Transverse colon (tissue), 4 donors: ENCODE results near the gene IER2. TPM values are rescaled to one million over a fixed set of nuclear protein-coding genes. Genes with fewer than 3 reads are reported as not detected.

Experiments used
- DNase-seq: peaks from one replicate; pipeline ENCODE4 v3.0.0-alpha.2; 2019
- H3K27ac ChIP-seq, 4 donors: fragments of 200-600 bp; sonication (generic); 2 replicates each; pipeline ENCODE4 v1.5.1; 2016 to 2018; ENCODE audit warnings: inconsistent platforms in 4 of 4
- H3K27me3 ChIP-seq: fragments of 200-600 bp; sonication (generic); 2 replicates; pipeline ENCODE4 v1.5.1; 2017; ENCODE audit warnings: inconsistent platforms
- H3K36me3 ChIP-seq, 4 donors: fragments of 200-600 bp; sonication (generic); 2 replicates each; pipeline ENCODE4 v1.5.1; 2017 to 2019; ENCODE audit warnings: inconsistent platforms in 4 of 4
- H3K4me1 ChIP-seq, 4 donors: fragments of 200-600 bp; sonication (generic); 2 replicates each; pipeline ENCODE4 v1.5.1; 2017 to 2020; ENCODE audit warnings: inconsistent platforms in 4 of 4
- H3K4me3 ChIP-seq, 4 donors: fragments of 200-600 bp; sonication (generic); 1 replicate in 1 of 4; 2 replicates in 3 of 4; pipeline versions ENCODE4 v1.5.1 to v1.6.1; 2017 to 2019; ENCODE audit warnings: inconsistent platforms in 4 of 4
- H3K9me3 ChIP-seq, 2 donors: fragments of 200-600 bp; sonication (generic); 2 replicates each; pipeline ENCODE4 v1.5.1; 2017 to 2019; ENCODE audit warnings: inconsistent platforms in 2 of 2
- EP300 ChIP-seq: sonication (generic); formaldehyde crosslinking; IDR thresholded peaks from one replicate; pipeline ENCODE4 v1.6.1; 2017; ENCODE audit warnings: antibody characterized with exemption, low read depth
- POLR2A ChIP-seq: fragments of 450-650 bp; IDR thresholded peaks from one replicate; pipeline ENCODE4 v1.6.1; 2016; ENCODE audit warnings: antibody characterized with exemption, mild to moderate bottlenecking, moderate library complexity
- POLR2AphosphoS5 ChIP-seq, 3 donors: sonication (generic); formaldehyde crosslinking; IDR thresholded peaks; one replicate each; pipeline ENCODE4 v1.6.1; 2016; ENCODE audit warnings: antibody characterized with exemption in 3 of 3
- WGBS, 2 donors: methylation state at CpG; one replicate each; pipeline ENCODE4 v1.1.5; 2018; ENCODE audit warnings: low coverage in 1 of 2; 5-methylcytosine and 5-hydroxymethylcytosine counted together
- in situ Hi-C, 4 donors: fragments of 200-750 bp; cut with MboI; loops; one replicate each; pipeline versions ENCODE4 v1.15.0 to v1.15.1; 2017; ENCODE audit warnings: low sequenced_read_pairs in 3 of 4, low pct_ligation_motif_present in 1 of 4, low pct_unique_long_range_greater_than_20kb in 1 of 4
- intact Hi-C: fragments of 100-400 bp; cut with DNase I; formaldehyde crosslinking; loops from one replicate; pipeline ENCODE4 v1.15.1; 2023; ENCODE audit warnings: low total_unique reads
- total RNA-seq, 4 donors: library from RNA; depleted of rRNA; stranded (reverse); fragments of >200 nt; gene quantifications; one replicate each; pipeline ENCODE4 v1.1.0, GENCODE V29; 2016
- TF ChIP-seq, protein P1 (sequence below), 5 experiments: fragments of 200-600 bp in 3 of 5; fragments of 450-650 bp in 2 of 5; sonication (generic) in 3 of 5; IDR thresholded peaks; 1 replicate in 2 of 5; 2 replicates in 3 of 5; pipeline ENCODE4 v1.5.1; 2016 to 2017; ENCODE audit warnings: antibody characterized with exemption in 5 of 5, inconsistent platforms in 3 of 5, mild to moderate bottlenecking in 2 of 5, moderate library complexity in 1 of 5

The IER2 gene
- total RNA-seq, 4 donors from 2014 or later = 184 to 503 (median 244) TPM

DNA sequence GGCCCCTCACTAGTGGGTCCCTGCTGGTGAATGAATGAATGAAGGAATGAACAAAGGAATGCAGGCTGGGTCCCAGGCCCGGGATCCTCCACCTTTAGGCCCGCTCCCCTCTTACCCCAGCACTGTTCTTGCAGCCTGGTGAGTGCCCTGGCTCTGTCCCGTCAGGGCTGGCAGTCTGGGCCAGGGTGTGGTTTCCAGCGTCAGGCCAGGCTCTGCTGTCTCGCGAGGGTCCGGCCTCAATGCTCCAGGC, 47.9 kb upstream of the IER2 start:
- Histone ChIP-seq H3K4me1 (peaks cover 32 to 53% (median 45%) of the 10 kb centered on the region in 4 donors), H3K27ac (peak overlapping the region; percentile 78 to 93 (median 90)), H3K4me3 (peak overlapping the region; percentile 17 to 51 (median 27)), H3K27me3 (no peaks in the 10 kb centered on the region), H3K36me3 (peaks cover 0 to under 1% (median 0%) of the 10 kb centered on the region in 4 donors), H3K9me3 (no peaks in the 10 kb centered on the region)
- WGBS, 2 donors = 11% methylated on average over 7 of the region's 7 CpGs; no CpG with 5 or more reads in 1 of the 2 donors
- TF ChIP-seq POLR2A = no peak
- TF ChIP-seq, protein P1, sequence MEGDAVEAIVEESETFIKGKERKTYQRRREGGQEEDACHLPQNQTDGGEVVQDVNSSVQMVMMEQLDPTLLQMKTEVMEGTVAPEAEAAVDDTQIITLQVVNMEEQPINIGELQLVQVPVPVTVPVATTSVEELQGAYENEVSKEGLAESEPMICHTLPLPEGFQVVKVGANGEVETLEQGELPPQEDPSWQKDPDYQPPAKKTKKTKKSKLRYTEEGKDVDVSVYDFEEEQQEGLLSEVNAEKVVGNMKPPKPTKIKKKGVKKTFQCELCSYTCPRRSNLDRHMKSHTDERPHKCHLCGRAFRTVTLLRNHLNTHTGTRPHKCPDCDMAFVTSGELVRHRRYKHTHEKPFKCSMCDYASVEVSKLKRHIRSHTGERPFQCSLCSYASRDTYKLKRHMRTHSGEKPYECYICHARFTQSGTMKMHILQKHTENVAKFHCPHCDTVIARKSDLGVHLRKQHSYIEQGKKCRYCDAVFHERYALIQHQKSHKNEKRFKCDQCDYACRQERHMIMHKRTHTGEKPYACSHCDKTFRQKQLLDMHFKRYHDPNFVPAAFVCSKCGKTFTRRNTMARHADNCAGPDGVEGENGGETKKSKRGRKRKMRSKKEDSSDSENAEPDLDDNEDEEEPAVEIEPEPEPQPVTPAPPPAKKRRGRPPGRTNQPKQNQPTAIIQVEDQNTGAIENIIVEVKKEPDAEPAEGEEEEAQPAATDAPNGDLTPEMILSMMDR (IDR thresholded peaks at IDR 0.05) = no peak
- TF ChIP-seq POLR2AphosphoS5 (IDR thresholded peaks at IDR 0.05) = no peak
- no peak for TF ChIP-seq EP300
- DNase-seq = no peak
- in situ Hi-C loops = loop anchor here in 1 of 4 donors (25.0 kb wide), 1 partner anchor 160 kb away; no protein-coding TSS in a partner anchor
- intact Hi-C loops = no loop called here

DNA sequence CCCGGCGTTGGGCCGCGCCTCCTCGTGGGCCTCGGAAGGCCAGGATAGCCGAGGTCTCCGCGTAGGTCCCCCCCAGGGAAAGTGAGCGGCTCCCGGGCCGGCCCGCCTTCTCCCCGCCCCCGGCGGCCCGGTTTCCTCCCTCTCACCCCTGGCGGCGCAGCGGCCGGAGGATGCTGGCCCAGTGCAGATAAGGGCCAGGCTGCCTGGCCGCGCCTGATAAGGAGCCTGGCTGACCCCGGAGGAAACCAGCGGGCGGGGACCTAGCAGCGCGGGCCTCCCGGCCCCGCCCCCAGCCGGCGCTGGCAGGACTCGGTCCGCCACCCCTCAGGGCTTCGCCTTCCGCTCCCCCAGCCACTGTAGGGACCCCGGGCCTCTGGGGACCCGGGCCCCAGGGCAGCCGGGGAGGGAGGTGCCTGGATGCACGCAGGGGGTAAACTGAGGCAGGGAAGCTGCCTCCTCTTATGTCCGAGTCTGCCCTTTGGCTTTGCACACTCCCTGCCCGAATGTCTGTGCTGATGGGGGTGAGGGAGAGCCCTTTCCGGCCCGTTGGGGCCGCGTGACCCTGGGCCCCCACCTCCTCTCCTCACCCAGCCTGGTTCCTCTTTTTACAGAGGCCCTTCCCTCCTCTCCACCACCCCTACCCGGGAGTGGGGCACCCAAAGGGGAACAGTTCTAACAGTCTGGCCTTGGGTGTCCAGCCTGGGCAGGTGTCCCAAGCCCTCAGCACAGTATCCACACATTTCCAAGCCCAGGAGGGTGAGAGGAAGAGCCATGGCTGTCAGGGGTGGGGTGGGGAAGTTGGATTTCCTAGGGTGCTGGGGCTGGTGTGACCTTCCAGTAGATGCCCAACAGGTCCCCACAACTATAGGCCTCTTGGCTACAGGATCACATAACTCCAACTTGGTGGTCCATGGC, 47.3 kb upstream of the IER2 start, which contains the start of gene LYL1:
TSS of gene LYL1 (minus strand) at position 193 of the 915 bp plus-strand sequence. CDS start 1,687 bp downstream, outside the sequence.
- Histone ChIP-seq H3K27ac (peak within 1 kb of the TSS; percentile 78 to 93 (median 90)), H3K4me1 (peaks cover 26 to 47% (median 39%) of the 10 kb centered on the region in 4 donors), H3K36me3 (peaks cover 0 to 3% (median 0%) of the 10 kb centered on the region in 4 donors), H3K27me3 (no peaks in the 10 kb centered on the region), H3K4me3 (peak within 1 kb of the TSS; percentile 17 to 51 (median 27)), H3K9me3 (no peaks in the 10 kb centered on the region)
- TF ChIP-seq POLR2A = peak; percentile 31
- peak; percentile 18 to 78 (median 63) for TF ChIP-seq POLR2AphosphoS5 (IDR thresholded peaks at IDR 0.05)
- TF ChIP-seq, protein P1 (IDR thresholded peaks at IDR 0.05) = no peak
- in situ Hi-C loops (loop anchor here in 1 of 4 donors (25.0 kb wide), 1 partner anchor 159 kb away; no protein-coding TSS in a partner anchor), intact Hi-C loops (no loop called here)
- WGBS, 2 donors = 1% methylated on average over 23 of the region's 47 CpGs; no CpG with 5 or more reads in 1 of the 2 donors
- DNase-seq = peak; percentile 76

DNA sequence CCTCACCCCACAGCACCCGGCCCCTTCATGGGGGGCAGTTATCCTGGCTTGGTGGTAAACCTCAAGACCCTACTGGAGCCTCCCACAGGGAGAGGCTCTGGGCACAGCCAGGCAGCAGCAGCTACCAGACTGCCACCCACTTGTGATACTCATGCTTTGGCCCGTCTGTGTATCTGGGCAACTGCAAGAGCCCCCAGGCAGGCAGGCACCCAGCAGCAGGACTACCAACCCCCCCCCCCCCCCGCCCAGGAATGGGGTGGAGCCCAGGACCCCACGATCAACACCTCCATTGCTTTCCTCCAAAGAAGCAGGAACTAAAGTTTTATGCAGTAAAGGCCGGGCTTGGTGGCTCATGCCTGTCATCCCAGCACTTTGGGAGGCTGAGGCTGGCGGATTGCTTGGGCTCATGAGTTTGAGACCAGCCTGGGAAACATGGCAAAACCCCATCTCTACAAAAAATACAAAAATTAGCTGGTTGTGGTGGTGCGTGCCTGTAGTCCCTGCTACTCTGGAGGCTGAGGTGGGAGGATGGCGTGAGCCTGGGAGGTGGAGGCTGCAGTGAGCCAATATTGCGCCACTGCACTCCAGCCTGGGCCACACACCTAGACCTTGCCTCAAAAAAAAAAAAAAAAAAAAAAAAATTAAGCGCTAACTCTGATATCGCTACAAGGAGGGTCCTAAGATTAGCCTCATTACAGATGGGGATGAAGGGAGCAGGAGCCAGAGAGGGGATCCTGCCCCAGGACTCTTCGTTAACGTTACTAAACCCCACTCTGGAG, 46.4 kb upstream of the IER2 start:
- peak overlapping the region in 2 of 4 donors; percentile 36 to 42 for H3K4me3 ChIP-seq
- H3K36me3 ChIP-seq = peaks cover 0 to 3% (median 0%) of the 10 kb centered on the region in 4 donors
- H3K4me1 ChIP-seq = peaks cover 20 to 38% (median 31%) of the 10 kb centered on the region in 4 donors
- in situ Hi-C loops (loop anchor here in 1 of 4 donors (25.0 kb wide), 1 partner anchor 159 kb away; no protein-coding TSS in a partner anchor), intact Hi-C loops (no loop called here)
- no peaks in the 10 kb centered on the region for H3K27me3 ChIP-seq
- no peak for DNase-seq
- TF ChIP-seq EP300 = no peak
- TF ChIP-seq POLR2A = no peak
- TF ChIP-seq, protein P1 (IDR thresholded peaks at IDR 0.05) = no peak
- TF ChIP-seq POLR2AphosphoS5 (IDR thresholded peaks at IDR 0.05) = no peak
- no peaks in the 10 kb centered on the region for H3K9me3 ChIP-seq
- peak overlapping the region; percentile 78 to 93 (median 90) for H3K27ac ChIP-seq
- WGBS, 2 donors = 70 to 83% methylated on average over 6 to 12 of the region's 13 CpGs
